ENCODE data around the gene KIF26B.
A peak's percentile ranks its signal among the peaks of the same experiment; 100 is the strongest.

The KIF26B gene

DNA sequence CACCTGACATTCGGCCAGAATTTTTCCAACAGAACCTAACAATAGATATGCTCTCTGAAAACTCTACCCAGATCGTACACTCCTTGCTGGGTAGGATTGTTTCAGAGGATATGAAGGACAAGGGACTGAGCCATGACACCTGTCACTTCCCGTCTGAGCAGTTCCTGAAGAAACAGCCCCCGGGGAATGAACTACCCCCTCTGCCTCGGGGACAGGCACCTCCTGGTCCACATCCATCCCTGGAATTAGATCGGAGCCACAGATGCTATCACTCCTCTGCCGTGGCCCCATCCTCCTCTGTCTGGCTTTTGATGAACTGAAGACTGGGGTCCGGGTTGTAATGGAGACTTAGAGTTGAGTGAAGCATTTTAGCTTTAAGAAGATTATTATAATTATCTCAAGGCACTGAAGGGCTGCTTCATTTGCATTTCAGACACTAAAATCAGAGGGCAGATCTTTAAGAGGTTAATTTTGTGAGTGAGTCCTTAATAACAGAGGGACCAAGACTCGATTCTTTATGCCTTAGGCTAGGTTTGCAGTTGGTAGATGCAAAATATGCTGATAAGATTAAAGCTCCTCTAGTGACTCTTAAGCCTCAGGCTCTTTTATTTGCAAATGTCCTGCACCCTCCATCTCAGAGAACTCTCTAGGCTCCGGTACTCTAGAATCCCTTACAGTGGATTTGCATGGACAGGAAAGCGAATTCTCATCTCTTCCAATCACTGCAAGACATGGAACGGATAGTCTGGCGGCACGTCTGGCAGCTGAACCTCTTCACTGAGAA, 333.8 kb downstream of the KIF26B start:
- Histone ChIP-seq H3K27me3 (ENCODE audit: control insufficient read depth in 1 of 2, insufficient read depth in 2 of 2, low read length in 2 of 2) (no peaks in the 10 kb centered on the region), H3K4me3 (ENCODE audit: low read depth in 1 of 2, low read length in 2 of 2) (no peak overlapping the region), H3K9me3 (ENCODE audit: low read length) (no peaks in the 10 kb centered on the region), H3K36me3 (ENCODE audit: insufficient read depth, low read length) (no peaks in the 10 kb centered on the region), H3K4me1 (ENCODE audit: insufficient read depth, low read length) (no peaks in the 10 kb centered on the region), H3K9ac (ENCODE audit: low read length) (no peak overlapping the region), H3K27ac (ENCODE audit: low read depth, low read length) (no peak overlapping the region)

- H3K27me3 ChIP-seq (ENCODE audit: control insufficient read depth in 1 of 2, insufficient read depth in 2 of 2, low read length in 2 of 2): no peaks in the 10 kb centered on the region
- no peak overlapping the region for H3K9ac ChIP-seq (ENCODE audit: low read length)
- no peak overlapping the region for H3K4me3 ChIP-seq (ENCODE audit: low read depth in 1 of 2, low read length in 2 of 2)
- no peak overlapping the region for H3K27ac ChIP-seq (ENCODE audit: low read depth, low read length)
- no peaks in the 10 kb centered on the region for H3K36me3 ChIP-seq (ENCODE audit: insufficient read depth, low read length)
- no peaks in the 10 kb centered on the region for H3K4me1 ChIP-seq (ENCODE audit: insufficient read depth, low read length)
- no peaks in the 10 kb centered on the region for H3K9me3 ChIP-seq (ENCODE audit: low read length)
Measured at GRCh38 chr1:245489838-245490237, 335.1 kb downstream of the KIF26B start.

- H3K4me3 ChIP-seq (ENCODE audit: low read depth in 1 of 2, low read length in 2 of 2): no peak overlapping the region
- H3K4me1 ChIP-seq (ENCODE audit: insufficient read depth, low read length): no peaks in the 10 kb centered on the region
- no peak overlapping the region for H3K27ac ChIP-seq (ENCODE audit: low read depth, low read length)
- no peaks in the 10 kb centered on the region for H3K36me3 ChIP-seq (ENCODE audit: insufficient read depth, low read length)
- H3K9ac ChIP-seq (ENCODE audit: low read length): no peak overlapping the region
- H3K27me3 ChIP-seq (ENCODE audit: control insufficient read depth in 1 of 2, insufficient read depth in 2 of 2, low read length in 2 of 2): no peaks in the 10 kb centered on the region
- H3K9me3 ChIP-seq (ENCODE audit: low read length): no peaks in the 10 kb centered on the region
Measured at GRCh38 chr1:245493029-245493428, 338.2 kb downstream of the KIF26B start.

DNA sequence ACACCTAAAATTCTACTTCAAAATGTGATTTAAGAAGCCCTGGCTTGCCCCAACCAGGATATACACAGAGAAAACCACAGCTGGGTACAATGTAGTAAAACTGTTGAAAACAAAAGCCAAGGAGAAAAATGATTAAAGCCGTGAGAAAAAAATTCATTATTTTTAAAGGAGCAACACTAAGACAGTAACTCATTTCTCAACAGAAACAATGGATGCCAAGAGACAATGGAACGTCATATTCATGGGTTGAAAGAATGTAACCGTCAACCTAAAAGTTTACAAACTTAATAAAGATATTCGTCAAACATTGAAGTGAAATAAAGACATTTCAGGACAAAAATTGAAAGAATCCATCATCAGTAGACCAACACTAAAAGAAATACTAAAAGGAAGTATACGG, 340.9 kb downstream of the KIF26B start:
- Histone ChIP-seq H3K27ac (ENCODE audit: low read depth, low read length) (no peak overlapping the region), H3K36me3 (ENCODE audit: insufficient read depth, low read length) (no peaks in the 10 kb centered on the region), H3K4me1 (ENCODE audit: insufficient read depth, low read length) (no peaks in the 10 kb centered on the region), H3K4me3 (ENCODE audit: low read depth in 1 of 2, low read length in 2 of 2) (no peak overlapping the region), H3K27me3 (ENCODE audit: control insufficient read depth in 1 of 2, insufficient read depth in 2 of 2, low read length in 2 of 2) (no peaks in the 10 kb centered on the region), H3K9me3 (ENCODE audit: low read length) (no peaks in the 10 kb centered on the region), H3K9ac (ENCODE audit: low read length) (no peak overlapping the region)

DNA sequence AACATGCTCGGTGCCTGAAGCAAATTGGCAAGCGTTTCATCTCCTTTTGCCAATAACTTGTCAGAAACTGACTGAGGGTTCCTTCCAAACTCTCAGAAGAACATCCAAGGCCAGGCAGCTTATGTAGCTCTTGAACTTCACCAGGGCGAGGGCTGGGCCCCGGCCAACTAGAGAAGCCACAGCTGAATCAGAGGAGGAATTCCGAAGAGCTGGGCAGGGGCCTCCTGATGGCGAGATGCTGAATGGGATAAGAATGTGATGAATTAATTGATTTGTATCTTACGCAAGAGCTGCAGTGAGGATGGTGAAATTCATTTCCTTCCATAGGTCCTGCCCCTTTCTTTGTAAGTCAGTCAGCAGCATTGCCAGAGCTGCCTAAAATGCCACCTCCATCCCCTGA, 345.8 kb downstream of the KIF26B start:
- H3K27me3 ChIP-seq (ENCODE audit: control insufficient read depth in 1 of 2, insufficient read depth in 2 of 2, low read length in 2 of 2): no peaks in the 10 kb centered on the region
- H3K36me3 ChIP-seq (ENCODE audit: insufficient read depth, low read length): no peaks in the 10 kb centered on the region
- H3K27ac ChIP-seq (ENCODE audit: low read depth, low read length): no peak overlapping the region
- H3K9me3 ChIP-seq (ENCODE audit: low read length): no peaks in the 10 kb centered on the region
- H3K4me1 ChIP-seq (ENCODE audit: insufficient read depth, low read length): no peaks in the 10 kb centered on the region
- H3K9ac ChIP-seq (ENCODE audit: low read length): no peak overlapping the region
- no peak overlapping the region for H3K4me3 ChIP-seq (ENCODE audit: low read depth in 1 of 2, low read length in 2 of 2)

GRCh38 chr1:245501633-245502032, 346.8 kb downstream of the KIF26B start:
- Histone ChIP-seq H3K36me3 (ENCODE audit: insufficient read depth, low read length) (no peaks in the 10 kb centered on the region), H3K27me3 (ENCODE audit: control insufficient read depth in 1 of 2, insufficient read depth in 2 of 2, low read length in 2 of 2) (no peaks in the 10 kb centered on the region), H3K4me3 (ENCODE audit: low read depth in 1 of 2, low read length in 2 of 2) (no peak overlapping the region), H3K4me1 (ENCODE audit: insufficient read depth, low read length) (no peaks in the 10 kb centered on the region), H3K27ac (ENCODE audit: low read depth, low read length) (no peak overlapping the region), H3K9me3 (ENCODE audit: low read length) (no peaks in the 10 kb centered on the region), H3K9ac (ENCODE audit: low read length) (no peak overlapping the region)

DNA sequence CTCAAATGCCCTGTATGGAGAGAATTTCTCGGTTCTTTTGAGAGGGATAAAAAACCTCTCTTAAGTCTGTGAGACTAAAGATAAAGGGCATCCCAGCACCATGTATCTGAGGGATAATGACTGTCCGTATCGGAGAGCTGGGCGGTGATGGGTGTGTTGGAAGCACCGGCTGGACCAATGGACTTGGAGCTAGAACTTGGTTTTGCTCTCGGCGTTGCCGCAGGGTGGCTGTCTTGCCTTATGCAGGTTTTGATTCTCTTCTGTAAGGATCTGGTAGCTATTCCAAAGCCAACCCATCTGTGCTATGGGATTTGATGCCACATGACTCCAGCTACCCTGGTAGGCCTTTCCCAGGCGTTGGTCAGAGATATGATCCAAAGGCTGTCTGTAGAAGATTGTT, 348.8 kb downstream of the KIF26B start:
- Histone ChIP-seq H3K4me1 (ENCODE audit: insufficient read depth, low read length) (no peaks in the 10 kb centered on the region), H3K27me3 (ENCODE audit: control insufficient read depth in 1 of 2, insufficient read depth in 2 of 2, low read length in 2 of 2) (no peaks in the 10 kb centered on the region), H3K4me3 (ENCODE audit: low read depth in 1 of 2, low read length in 2 of 2) (no peak overlapping the region), H3K9me3 (ENCODE audit: low read length) (no peaks in the 10 kb centered on the region), H3K27ac (ENCODE audit: low read depth, low read length) (no peak overlapping the region), H3K9ac (ENCODE audit: low read length) (no peak overlapping the region), H3K36me3 (ENCODE audit: insufficient read depth, low read length) (no peaks in the 10 kb centered on the region)

GRCh38 chr1:245510144-245510543, 355.4 kb downstream of the KIF26B start:
- Histone ChIP-seq H3K27ac (ENCODE audit: low read depth, low read length) (no peak overlapping the region), H3K4me1 (ENCODE audit: insufficient read depth, low read length) (no peaks in the 10 kb centered on the region), H3K9me3 (ENCODE audit: low read length) (no peaks in the 10 kb centered on the region), H3K9ac (ENCODE audit: low read length) (no peak overlapping the region), H3K4me3 (ENCODE audit: low read depth in 1 of 2, low read length in 2 of 2) (no peak overlapping the region), H3K27me3 (ENCODE audit: control insufficient read depth in 1 of 2, insufficient read depth in 2 of 2, low read length in 2 of 2) (no peaks in the 10 kb centered on the region), H3K36me3 (ENCODE audit: insufficient read depth, low read length) (no peaks in the 10 kb centered on the region)

GRCh38 chr1:245512181-245512888, 357.6 kb downstream of the KIF26B start:
- Histone ChIP-seq H3K4me3 (ENCODE audit: low read depth in 1 of 2, low read length in 2 of 2) (peak overlapping the region in 1 of 2 donors; percentile 32), H3K9me3 (ENCODE audit: low read length) (no peaks in the 10 kb centered on the region), H3K27ac (ENCODE audit: low read depth, low read length) (no peak overlapping the region), H3K9ac (ENCODE audit: low read length) (no peak overlapping the region), H3K36me3 (ENCODE audit: insufficient read depth, low read length) (no peaks in the 10 kb centered on the region), H3K4me1 (ENCODE audit: insufficient read depth, low read length) (no peaks in the 10 kb centered on the region), H3K27me3 (ENCODE audit: control insufficient read depth in 1 of 2, insufficient read depth in 2 of 2, low read length in 2 of 2) (no peaks in the 10 kb centered on the region)

- H3K27me3 ChIP-seq (ENCODE audit: control insufficient read depth in 1 of 2, insufficient read depth in 2 of 2, low read length in 2 of 2): no peaks in the 10 kb centered on the region
- no peak overlapping the region for H3K9ac ChIP-seq (ENCODE audit: low read length)
- no peaks in the 10 kb centered on the region for H3K36me3 ChIP-seq (ENCODE audit: insufficient read depth, low read length)
- H3K4me1 ChIP-seq (ENCODE audit: insufficient read depth, low read length): no peaks in the 10 kb centered on the region
- H3K9me3 ChIP-seq (ENCODE audit: low read length): no peaks in the 10 kb centered on the region
- H3K27ac ChIP-seq (ENCODE audit: low read depth, low read length): no peak overlapping the region
- H3K4me3 ChIP-seq (ENCODE audit: low read depth in 1 of 2, low read length in 2 of 2): peak overlapping the region in 1 of 2 donors; percentile 32
Measured at GRCh38 chr1:245512980-245513578, 358.3 kb downstream of the KIF26B start.

- Histone ChIP-seq H3K27me3 (ENCODE audit: control insufficient read depth in 1 of 2, insufficient read depth in 2 of 2, low read length in 2 of 2) (no peaks in the 10 kb centered on the region), H3K4me1 (ENCODE audit: insufficient read depth, low read length) (no peaks in the 10 kb centered on the region), H3K4me3 (ENCODE audit: low read depth in 1 of 2, low read length in 2 of 2) (no peak overlapping the region), H3K9ac (ENCODE audit: low read length) (no peak overlapping the region), H3K27ac (ENCODE audit: low read depth, low read length) (no peak overlapping the region), H3K9me3 (ENCODE audit: low read length) (no peaks in the 10 kb centered on the region), H3K36me3 (ENCODE audit: insufficient read depth, low read length) (no peaks in the 10 kb centered on the region)
Measured at GRCh38 chr1:245516284-245516759, 361.5 kb downstream of the KIF26B start.

Measured in muscle layer of colon (tissue), 2 donors.